GM10248 (cell line): ENCODE results near the gene PAX7.

Experiments
- CTCF ChIA-PET: fragments of 300-600 bp; sonication (Branson Sonifier 250); formaldehyde crosslinking; extraction: SDS; loops from one replicate; lab custom pipeline; 2021; ENCODE audit warnings: antibody characterized with exemption; lab: Yijun Ruan, JAX
- POLR2A ChIA-PET: fragments of 350-650 bp; sonication (Branson Sonifier 250); formaldehyde crosslinking; extraction: SDS; loops from one replicate; lab custom pipeline; 2020; ENCODE audit warnings: antibody characterized with exemption; lab: Yijun Ruan, JAX
- DNase-seq: peaks from one replicate; pipeline ENCODE4 v3.0.0; 2012; ENCODE audit errors: extremely low spot score
- TF ChIP-seq, protein P1 (sequence below): IDR thresholded peaks from 2 replicates; pipeline ENCODE4 v1.5.1; 2012; ENCODE audit warnings: mild to moderate bottlenecking, low read depth; ENCODE audit errors: extremely low read depth, missing control alignments, control extremely low read depth

PAX7 gene

DNA sequence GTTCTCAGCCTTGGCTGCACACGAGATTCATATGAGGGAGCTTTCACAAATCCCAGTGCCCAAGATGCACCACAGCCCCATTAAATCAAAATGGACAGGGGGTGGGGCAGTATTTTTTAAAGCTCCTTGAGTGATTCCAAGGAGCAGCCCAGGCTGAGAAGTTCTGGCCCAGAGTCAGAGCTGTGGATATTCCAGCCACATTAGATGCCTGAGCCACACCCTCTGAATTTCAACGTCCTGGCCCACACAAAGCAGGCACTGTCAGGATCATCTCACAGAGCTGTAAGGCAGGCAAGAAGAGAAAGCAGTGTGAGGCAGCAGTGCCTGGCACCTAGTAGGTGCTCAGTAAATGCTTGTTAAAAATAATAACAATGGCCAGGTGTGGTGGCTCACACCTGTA, 37.4 kb downstream of the PAX7 start:
- no peak for DNase-seq
- CTCF ChIA-PET: interaction anchor here (1.2 kb wide), 1 partner anchor 11 kb away, joined by 3 read pairs; no protein-coding TSS in a partner anchor
- TF ChIP-seq, protein P1, sequence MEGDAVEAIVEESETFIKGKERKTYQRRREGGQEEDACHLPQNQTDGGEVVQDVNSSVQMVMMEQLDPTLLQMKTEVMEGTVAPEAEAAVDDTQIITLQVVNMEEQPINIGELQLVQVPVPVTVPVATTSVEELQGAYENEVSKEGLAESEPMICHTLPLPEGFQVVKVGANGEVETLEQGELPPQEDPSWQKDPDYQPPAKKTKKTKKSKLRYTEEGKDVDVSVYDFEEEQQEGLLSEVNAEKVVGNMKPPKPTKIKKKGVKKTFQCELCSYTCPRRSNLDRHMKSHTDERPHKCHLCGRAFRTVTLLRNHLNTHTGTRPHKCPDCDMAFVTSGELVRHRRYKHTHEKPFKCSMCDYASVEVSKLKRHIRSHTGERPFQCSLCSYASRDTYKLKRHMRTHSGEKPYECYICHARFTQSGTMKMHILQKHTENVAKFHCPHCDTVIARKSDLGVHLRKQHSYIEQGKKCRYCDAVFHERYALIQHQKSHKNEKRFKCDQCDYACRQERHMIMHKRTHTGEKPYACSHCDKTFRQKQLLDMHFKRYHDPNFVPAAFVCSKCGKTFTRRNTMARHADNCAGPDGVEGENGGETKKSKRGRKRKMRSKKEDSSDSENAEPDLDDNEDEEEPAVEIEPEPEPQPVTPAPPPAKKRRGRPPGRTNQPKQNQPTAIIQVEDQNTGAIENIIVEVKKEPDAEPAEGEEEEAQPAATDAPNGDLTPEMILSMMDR: no peak
- POLR2A ChIA-PET: no interaction called here

DNA sequence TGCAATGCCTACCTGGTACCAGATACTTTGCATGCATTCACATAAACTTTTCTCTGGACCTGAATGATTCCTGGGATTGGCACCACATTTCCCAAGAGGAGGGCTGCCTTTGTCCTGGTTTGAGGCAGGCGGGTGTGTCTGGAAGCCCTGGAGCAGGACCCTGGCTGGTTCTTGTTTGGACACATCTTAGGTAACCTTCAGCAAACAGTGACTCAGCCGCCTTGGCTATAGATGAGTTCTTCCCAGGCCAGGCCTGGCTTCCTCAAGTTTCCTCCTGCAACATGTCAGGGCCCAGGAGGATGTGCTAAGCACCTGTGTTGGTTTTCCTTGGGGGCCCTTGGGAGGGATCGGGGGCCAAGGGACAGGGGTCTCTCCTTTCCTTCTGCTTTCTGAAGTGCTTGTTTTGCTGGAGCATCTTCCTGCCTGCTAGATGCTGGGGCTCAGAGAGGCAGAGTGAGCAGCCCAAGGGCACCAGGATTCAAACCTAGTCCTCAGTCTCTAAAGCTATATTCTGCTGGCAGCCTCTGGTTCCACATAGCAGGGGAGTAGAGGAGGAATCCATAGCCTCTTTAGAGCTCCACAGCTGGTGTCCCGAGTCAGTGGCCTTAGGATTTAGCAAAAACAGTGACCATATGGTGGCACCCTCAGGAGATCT, 38.2 kb downstream of the PAX7 start:
- CTCF ChIA-PET: interaction anchor here (1.2 to 1.3 kb wide), 2 partner anchors 12 to 87 kb away, joined by 4 to 5 read pairs; no protein-coding TSS in a partner anchor
- DNase-seq: no peak
- TF ChIP-seq, protein P1: no peak
- POLR2A ChIA-PET: no interaction called here

DNA sequence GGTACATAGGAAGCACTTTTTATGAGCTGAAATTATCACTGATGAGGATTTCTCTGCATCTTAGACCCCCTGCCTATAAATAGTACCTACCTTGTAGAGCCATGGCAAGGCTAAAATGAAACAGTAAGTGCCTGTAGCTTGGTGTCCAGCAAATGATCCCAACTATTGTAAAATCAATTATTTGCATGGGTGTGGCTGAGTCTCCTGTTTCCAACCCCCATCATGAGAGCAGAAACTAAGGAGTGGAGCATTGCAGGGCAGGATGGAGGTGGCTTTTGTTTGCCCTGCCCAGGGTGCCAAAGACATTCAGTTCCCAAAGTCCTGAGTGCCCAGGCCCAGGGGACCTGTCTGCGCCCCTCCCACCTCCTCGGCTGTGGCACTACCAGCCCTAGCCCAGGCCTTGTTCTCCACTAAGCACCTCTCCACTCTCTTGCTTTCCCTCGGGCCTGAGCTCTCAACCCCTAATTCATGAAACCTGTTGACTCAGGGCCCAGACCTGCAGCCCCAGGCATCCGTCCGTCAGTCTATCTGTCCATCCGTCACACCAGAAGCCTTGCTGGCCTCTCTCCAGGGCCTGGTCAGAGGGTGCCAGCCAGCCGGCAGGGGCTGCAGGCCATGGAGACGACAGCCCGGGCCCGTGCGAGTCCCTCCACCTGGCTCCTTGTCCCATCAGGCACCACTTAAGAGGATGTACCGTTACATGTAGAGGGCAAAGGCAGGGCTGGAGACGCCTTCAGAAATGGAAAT, 39.6 kb downstream of the PAX7 start:
- no peak for DNase-seq
- CTCF ChIA-PET: interaction anchor here (0.9 to 1.7 kb wide), 4 partner anchors 9 to 95 kb away, joined by 3 to 5 read pairs (median 4); no protein-coding TSS in a partner anchor
- TF ChIP-seq, protein P1: no peak
- POLR2A ChIA-PET: no interaction called here

DNA sequence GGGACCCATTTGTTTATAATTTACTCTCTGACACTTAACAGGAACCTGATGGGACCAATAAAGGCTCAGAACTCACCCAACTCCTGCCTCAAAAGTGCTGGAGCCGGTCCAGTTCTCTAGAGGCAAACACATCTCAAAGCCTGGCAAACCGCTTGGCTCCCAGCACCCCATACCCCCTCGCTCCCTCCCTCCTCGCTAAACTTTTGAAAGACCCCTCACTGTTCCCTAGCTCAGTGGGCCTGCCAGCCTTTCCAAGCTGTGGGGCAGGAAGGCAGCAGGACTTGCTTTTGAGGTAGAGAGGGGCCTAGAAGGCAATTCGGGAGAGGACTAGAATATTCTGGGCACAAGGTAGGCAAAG, 40.2 kb downstream of the PAX7 start:
- no peak for DNase-seq
- TF ChIP-seq, protein P1: no peak
- CTCF ChIA-PET: interaction anchor here (0.9 to 1.7 kb wide), 2 partner anchors 9 to 95 kb away, joined by 3 read pairs; no protein-coding TSS in a partner anchor
- POLR2A ChIA-PET: no interaction called here

DNA sequence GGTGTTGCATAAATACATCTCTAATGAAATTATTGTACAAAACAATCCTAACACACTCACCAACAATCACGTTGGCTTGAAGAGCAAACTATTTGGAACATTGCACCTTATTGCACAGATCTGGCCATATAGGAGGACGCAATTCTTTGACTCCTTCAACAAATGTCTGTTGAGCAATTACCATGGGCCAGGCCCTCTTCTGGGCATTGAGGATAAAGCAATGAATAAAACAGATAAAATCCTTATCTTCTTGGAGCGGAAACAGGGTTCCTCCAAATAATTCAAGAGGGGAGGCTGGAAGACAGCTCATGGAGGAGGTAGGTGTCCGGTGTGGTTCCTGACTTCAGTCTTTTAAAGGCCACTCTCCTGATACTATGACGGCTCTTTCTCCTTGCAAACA, 43.3 kb downstream of the PAX7 start:
- no peak for DNase-seq
- TF ChIP-seq, protein P1: no peak
- ChIA-PET CTCF (no interaction called here), POLR2A (no interaction called here)

DNA sequence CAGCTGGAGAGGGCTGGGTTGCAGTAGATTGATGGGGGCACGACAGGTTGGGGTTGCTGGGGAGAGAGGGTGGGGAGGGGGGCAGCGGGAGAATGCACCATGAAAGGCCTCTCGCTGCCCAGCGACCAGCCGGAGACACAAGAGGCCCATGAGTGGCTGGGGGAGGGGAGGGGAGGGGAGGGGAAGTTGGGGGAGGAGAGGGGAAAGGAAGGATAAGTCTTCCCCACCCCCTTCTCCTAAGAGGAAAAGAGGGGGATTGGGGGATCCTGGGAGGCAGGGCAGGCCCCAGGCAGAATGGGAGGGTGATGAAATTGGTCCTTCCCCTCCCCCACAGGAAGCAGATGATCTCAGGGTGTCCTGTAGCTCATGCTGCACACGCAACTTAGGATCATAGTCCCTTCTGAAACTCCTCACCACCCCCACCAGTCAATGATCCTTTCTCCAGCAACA, 45.7 kb downstream of the PAX7 start:
- ChIA-PET POLR2A (no interaction called here), CTCF (no interaction called here)
- no peak for DNase-seq

More for the DNA sequence above, 45.7 kb downstream of the PAX7 start:
- TF ChIP-seq, protein P1: no peak
